ENCODE results near the gene C1RL. TPM values are rescaled to one million over a fixed set of nuclear protein-coding genes. Genes with fewer than 3 reads are reported as not detected.

Gene C1RL
- total and polyA plus RNA-seq, 2 of the 4 experiments (the other 2 are of a cell fraction), result 9.1 to 12.3 TPM

DNA sequence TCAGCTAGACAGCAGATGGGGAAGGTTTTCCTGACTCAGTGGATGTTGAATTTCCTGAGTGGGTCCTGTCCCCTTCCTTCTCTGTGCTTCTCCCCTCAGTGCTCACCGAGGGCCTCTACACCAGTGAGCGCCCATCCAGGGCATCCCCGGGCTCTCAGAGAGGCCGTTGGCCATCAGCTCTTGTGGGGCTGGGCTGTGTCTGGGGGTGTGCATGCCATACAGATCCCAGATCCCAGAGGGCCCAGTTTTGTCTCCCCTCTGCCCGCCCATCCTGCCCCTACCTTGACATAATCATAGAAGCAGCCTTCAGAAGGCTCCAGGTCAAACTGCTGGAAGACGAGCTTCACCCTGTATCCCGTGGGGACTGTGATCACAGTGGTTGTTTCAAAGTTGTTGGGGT, 17.8 kb downstream of the C1RL start:
- peak overlapping the region; percentile 92 for H3K4me2 ChIP-seq (ENCODE audit: low read depth, low read length)

More for the DNA sequence above, 17.8 kb downstream of the C1RL start:
- Histone ChIP-seq H3K4me1 (ENCODE audit: control insufficient read depth, insufficient read depth, low read length) (peaks cover 26% of the 10 kb centered on the region), H4K5ac (ENCODE audit: low read depth, low read length) (peak overlapping the region; percentile 94), H2AFZ (replicated peaks; ENCODE audit: low read length, poor library complexity) (peak overlapping the region; percentile 92), H2AK5ac (ENCODE audit: low read depth, low read length) (peak overlapping the region; percentile 91; the same call in 1 of the 2 replicates), H4K8ac (ENCODE audit: low read depth in 2 of 2, low read length in 2 of 2) (peak overlapping the region; percentile 77 to 98; a peak in 3 of 4 replicates), H3K9ac (ENCODE audit: low read depth, low read length) (peak overlapping the region; percentile 92; the same call in 1 of the 2 replicates), H2BK120ac (ENCODE audit: low read depth, low read length) (peak overlapping the region; percentile 97), H3K27ac (ENCODE audit: insufficient read depth, low read length) (peak overlapping the region; percentile 84; the same call in 1 of the 2 replicates), H3K36me3 (ENCODE audit: control insufficient read depth, insufficient read depth, low read length) (peaks cover 41% of the 10 kb centered on the region), H3K56ac (ENCODE audit: extremely low read depth, insufficient read depth, low read length) (no peak overlapping the region), H3K4me3 (ENCODE audit: insufficient read depth, low read depth, low read length) (peak overlapping the region; percentile 55), H3K14ac (replicated peaks; ENCODE audit: low read depth, low read length) (peak overlapping the region; percentile 99), H3K9me1 (ENCODE audit: insufficient read depth, low read length) (peaks cover 23% of the 10 kb centered on the region), H3K18ac (ENCODE audit: low read depth, low read length) (peak overlapping the region; percentile 96), H3K23ac (ENCODE audit: low read depth, low read length) (peak overlapping the region; percentile 100), H2BK20ac (ENCODE audit: low read depth, low read length) (peak overlapping the region; percentile 11; the same call in 1 of the 2 replicates), H4K20me1 (ENCODE audit: insufficient read depth, low read length) (no peaks in the 10 kb centered on the region), H3K27me3 (ENCODE audit: control insufficient read depth, insufficient read depth, low read length) (no peaks in the 10 kb centered on the region), H3K9me3 (ENCODE audit: control insufficient read depth, insufficient read depth, low read length) (no peaks in the 10 kb centered on the region), H2AK9ac (replicated peaks; ENCODE audit: low read depth, low read length, poor library complexity) (peak overlapping the region; percentile 91), H3K79me1 (ENCODE audit: low read depth in 1 of 2, low read length in 2 of 2) (peaks cover 13 to 28% of the 10 kb centered on the region in 2 experiments; a peak in 3 of 4 replicates), H3K4ac (ENCODE audit: low read depth, low read length) (peak overlapping the region; percentile 99), H2BK15ac (ENCODE audit: low read depth, low read length) (peak overlapping the region; percentile 89; the same call in 1 of the 3 replicates), H2BK5ac (ENCODE audit: low read depth, low read length, poor library complexity, severe bottlenecking) (no peak overlapping the region), H4K91ac (ENCODE audit: insufficient read depth, low read depth, low read length) (peak overlapping the region; percentile 99; the same call in 1 of the 2 replicates)
- dilution Hi-C loops (cut with HindIII; ENCODE audit: low sequenced_read_pairs, unreplicated experiment), result no loop called here
- intact Hi-C loops (cut with micrococcal nuclease), result no loop called here
- ATAC-seq (ENCODE audit: low read depth) (no peak), DNase-seq (no peak)
- POLR2A ChIA-PET (ENCODE audit: unreplicated experiment), result no interaction called here
- no TSS peak for BruUV-seq (replicated peaks)
- in situ Hi-C loops (cut with MboI; ENCODE audit: low sequenced_read_pairs), result no loop called here
- TF ChIP-seq FOS (IDR thresholded peaks at IDR 0.05; ENCODE audit: low read depth, low read length), result no peak
- no peak for TF ChIP-seq CHD1 (IDR thresholded peaks at IDR 0.05; ENCODE audit: low read depth, low read length)
- TF ChIP-seq MXI1 (IDR thresholded peaks at IDR 0.05; ENCODE audit: borderline replicate concordance, low read depth, low read length), result no peak
- TF ChIP-seq, protein P1, sequence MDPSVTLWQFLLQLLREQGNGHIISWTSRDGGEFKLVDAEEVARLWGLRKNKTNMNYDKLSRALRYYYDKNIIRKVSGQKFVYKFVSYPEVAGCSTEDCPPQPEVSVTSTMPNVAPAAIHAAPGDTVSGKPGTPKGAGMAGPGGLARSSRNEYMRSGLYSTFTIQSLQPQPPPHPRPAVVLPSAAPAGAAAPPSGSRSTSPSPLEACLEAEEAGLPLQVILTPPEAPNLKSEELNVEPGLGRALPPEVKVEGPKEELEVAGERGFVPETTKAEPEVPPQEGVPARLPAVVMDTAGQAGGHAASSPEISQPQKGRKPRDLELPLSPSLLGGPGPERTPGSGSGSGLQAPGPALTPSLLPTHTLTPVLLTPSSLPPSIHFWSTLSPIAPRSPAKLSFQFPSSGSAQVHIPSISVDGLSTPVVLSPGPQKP (IDR thresholded peaks at IDR 0.05; ENCODE audit: borderline replicate concordance, low read depth, low read length), result no peak
- no peak for TF ChIP-seq RAD21 (IDR thresholded peaks at IDR 0.05; ENCODE audit: low read length)
- TF ChIP-seq NFE2L2 (IDR thresholded peaks at IDR 0.05; ENCODE audit: low read depth, low read length), result no peak
- TF ChIP-seq RCOR1 (IDR thresholded peaks at IDR 0.05; ENCODE audit: insufficient replicate concordance, low read length), result no peak
- TF ChIP-seq, protein P2, sequence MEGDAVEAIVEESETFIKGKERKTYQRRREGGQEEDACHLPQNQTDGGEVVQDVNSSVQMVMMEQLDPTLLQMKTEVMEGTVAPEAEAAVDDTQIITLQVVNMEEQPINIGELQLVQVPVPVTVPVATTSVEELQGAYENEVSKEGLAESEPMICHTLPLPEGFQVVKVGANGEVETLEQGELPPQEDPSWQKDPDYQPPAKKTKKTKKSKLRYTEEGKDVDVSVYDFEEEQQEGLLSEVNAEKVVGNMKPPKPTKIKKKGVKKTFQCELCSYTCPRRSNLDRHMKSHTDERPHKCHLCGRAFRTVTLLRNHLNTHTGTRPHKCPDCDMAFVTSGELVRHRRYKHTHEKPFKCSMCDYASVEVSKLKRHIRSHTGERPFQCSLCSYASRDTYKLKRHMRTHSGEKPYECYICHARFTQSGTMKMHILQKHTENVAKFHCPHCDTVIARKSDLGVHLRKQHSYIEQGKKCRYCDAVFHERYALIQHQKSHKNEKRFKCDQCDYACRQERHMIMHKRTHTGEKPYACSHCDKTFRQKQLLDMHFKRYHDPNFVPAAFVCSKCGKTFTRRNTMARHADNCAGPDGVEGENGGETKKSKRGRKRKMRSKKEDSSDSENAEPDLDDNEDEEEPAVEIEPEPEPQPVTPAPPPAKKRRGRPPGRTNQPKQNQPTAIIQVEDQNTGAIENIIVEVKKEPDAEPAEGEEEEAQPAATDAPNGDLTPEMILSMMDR (conservative IDR thresholded peaks at IDR 0.05; ENCODE audit: low read depth, low read length), result no peak
- TF ChIP-seq POLR2A (IDR thresholded peaks at IDR 0.05; ENCODE audit: low read depth, low read length), result no peak
- no peak for TF ChIP-seq BHLHE40 (IDR thresholded peaks at IDR 0.05; ENCODE audit: low read depth, low read length)
- TF ChIP-seq RFX5 (IDR thresholded peaks at IDR 0.05; ENCODE audit: low read depth, low read length), result no peak
- no peak for TF ChIP-seq MAZ (IDR thresholded peaks at IDR 0.05; ENCODE audit: borderline replicate concordance, low read depth, low read length)
- TF ChIP-seq SMC3 (IDR thresholded peaks at IDR 0.05; ENCODE audit: low read depth, low read length), result no peak
- CTCF ChIA-PET, result interaction anchor here (1.1 kb wide), 1 partner anchor 22 kb away, joined by 3 read pairs; no protein-coding TSS in a partner anchor
- no CpG with 5 or more reads among the region's 7 CpGs for WGBS, 2 experiments (ENCODE audit: extremely low coverage in 2 of 2, insufficient read length in 1 of 2)

Data from IMR-90 (cell line).